Stimulated activated CD4-positive, alpha-beta T cell treated with anti-CD3 and anti-CD28 coated beads, Interleukin-12 subunit alpha, Interleukin-12 subunit beta, amount 100 ng/mL, for 48 hours (primary cell): ENCODE results near the gene TOP2A.

ENCODE experiments used
- DNase-seq, 3 donors: peaks; one replicate each; pipeline ENCODE4 v3.0.0-alpha.2; 2020; ENCODE audit warnings: low read depth in 2 of 3, low spot score in 1 of 3

The TOP2A gene

DNA sequence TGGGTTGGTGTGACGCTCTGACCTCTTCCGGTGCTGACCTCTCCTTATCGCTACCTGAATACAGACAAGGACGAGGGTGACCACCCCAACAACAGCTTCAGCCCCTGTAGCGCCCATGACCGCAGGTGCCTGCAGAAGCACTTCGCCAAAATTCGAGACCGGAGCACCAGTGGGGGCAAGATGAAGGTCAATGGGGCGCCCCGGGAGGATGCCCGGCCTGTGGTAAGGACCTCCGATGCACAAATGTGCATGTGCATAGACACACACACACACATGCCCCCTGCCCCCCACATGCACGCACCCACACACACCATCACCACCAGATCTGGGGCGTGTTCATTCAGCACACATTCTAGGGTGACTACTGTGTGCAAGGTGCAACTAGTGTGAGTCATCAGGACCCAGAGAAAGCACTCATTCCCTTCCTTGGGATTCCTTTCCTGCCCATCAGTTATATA, 35.3 kb upstream of the TOP2A start:
- no peak for DNase-seq

DNA sequence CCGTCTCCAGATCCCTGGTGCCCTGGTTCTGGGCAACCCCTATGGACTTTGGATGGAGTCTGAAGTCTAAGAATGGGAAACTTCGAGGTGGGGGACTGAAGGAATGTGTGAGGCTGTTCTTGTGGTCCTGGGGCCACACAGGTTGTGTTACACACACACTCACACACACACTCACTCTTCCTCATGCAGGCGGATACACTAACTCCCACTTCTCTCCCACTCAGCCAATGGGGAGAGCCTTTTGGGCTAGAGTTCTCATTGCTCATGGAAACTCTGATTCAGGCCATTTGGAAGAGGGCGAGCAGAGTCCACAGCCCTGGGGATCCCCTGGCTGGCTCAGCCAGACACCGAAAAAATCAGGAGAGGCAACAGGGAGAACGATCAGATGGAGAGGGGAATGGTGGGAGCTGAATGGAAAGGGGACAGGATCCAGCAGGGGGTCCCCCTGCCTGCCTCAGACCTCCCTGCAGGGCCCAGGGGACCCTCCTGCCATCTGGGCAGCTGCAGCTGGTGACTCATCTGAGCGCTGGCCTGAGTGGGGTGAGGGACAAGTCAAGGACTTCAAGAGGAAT, 34.6 kb upstream of the TOP2A start:
- DNase-seq = no peak

DNA sequence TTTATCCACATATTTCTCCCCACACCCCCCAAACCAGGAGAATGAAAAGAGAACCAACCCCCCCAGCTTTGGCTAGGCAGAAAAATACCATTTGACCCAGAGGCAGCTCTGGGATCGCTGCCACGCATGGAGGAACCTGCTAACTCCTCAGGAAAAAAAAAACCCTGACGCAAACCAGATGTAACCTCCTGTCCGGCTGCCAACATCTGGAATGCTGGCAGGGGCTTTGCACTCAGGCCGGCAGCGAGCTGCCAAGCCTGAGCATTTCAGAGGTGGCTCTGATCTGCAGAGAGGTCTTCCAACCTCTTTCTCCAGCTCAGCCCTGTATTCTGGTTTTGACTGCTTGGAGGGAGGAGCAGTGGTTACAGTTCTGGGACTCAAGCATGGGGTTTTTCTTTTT, 33.7 kb upstream of the TOP2A start:
- no peak for DNase-seq

DNA sequence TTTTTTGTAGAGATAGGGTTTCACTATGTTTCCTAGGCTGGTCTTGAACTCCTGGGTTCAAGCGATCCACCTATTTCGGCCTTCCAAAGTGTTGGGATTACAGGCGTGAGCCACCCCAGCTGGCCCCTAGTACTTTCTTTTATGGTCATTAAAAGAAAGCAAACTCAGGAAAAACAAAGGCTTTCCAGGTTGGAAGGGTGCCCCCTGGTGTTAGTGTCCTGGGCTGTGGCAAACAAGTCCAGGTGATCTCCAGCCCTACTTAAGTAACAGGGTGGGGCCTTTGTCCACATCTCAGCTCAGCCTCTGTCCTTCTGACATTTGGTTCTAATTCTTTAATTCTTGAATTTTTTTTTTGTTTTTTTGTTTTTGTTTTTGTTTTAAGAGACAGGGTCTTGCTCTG, 32.5 kb upstream of the TOP2A start:
- DNase-seq = peak in 2 of 3 donors; percentile 18 to 52

DNA sequence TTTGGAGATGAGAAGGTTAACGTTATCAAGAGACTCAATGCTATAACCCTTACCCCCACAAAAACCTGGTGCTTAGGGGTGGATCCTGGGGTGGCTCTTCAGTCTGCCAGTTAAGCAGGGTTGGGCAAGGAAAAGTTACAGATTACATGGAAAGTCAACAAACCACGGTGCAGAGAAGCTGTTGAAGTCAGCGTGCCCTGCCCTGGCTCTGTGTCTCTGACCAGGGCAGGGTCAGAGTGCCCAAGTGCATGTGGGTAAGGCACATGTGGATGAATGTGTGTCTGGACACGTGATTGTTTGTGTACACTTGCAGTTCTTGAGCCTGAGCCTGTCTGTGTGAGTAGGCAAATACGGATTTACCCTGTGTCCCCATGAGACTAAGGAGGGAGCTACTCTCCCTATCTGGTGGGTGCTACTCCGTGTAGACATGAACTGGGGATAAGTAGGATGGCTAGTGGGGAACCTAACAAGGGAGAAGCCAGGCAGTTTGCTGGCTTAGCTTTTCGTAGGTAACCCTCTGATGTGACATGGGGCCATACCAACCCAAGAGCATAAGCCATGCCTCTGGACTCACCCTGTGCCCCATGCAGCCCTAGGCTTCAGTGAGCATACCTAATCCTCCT, 31.1 kb upstream of the TOP2A start:
- DNase-seq = no peak

DNA sequence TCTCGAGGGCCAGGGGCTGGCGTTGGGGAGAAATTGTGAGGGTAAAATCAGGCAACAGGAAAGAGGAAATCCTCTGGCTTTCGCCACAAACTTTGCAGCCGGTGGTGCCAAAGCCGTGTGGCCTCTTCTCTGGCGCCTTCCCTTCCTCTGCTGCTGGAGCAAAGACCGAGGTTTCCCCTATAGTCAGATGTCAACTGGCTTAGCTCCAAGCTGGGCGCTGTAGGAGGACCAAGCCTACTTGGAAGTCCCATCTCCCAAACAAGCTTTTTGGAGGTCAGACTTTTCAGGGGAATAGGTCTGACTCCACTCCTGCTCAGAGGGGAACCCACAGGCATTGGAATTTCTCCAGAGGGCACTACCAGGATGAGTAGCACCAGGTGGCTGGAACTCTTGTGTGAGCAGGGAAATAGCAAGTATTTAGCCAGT, 30.5 kb upstream of the TOP2A start:
- no peak for DNase-seq

DNA sequence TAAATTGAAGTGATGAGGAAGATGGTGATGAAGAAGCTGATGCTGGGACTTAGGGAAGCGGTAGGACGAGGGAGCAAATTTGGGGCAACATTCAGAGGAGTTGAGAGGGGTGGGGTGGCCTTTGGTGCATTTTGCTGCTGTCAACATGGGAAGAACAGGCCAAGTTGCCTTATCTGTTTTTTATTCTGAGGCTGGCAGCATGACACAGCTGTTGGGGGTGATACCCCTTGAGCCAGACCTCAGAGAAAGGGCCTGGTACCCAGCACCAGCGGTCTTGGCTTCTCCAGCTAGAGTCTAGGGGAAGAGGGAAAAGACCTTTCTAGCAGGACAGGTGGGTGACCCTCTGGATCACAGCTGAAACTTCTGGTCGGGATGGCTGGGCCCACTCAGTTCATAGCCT, 30.1 kb upstream of the TOP2A start:
- no peak for DNase-seq

DNA sequence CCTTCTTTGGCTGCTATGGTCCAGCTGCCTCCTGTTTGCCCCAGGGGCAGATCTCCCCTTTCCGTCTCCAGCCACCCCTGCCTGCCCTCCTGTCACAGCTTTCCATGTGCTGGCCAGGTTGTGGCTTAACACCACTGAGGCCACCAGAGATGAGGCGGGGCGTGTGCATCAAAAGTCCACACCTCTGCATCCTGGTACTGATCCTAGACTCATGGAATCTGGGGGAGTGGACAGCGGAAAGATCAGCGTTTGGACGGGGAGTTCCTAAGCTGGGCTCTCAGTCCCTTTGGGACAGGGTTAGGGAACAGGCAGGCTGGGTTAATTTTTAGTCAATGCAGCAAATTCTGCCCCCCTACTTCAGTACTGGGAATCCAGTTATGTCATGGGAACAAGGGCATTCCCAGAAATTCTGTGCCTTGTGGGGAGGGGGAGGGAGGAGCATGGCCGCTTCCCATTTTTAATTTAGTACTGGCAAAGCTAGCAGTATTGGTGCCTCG, 29.5 kb upstream of the TOP2A start:
- no peak for DNase-seq

DNA sequence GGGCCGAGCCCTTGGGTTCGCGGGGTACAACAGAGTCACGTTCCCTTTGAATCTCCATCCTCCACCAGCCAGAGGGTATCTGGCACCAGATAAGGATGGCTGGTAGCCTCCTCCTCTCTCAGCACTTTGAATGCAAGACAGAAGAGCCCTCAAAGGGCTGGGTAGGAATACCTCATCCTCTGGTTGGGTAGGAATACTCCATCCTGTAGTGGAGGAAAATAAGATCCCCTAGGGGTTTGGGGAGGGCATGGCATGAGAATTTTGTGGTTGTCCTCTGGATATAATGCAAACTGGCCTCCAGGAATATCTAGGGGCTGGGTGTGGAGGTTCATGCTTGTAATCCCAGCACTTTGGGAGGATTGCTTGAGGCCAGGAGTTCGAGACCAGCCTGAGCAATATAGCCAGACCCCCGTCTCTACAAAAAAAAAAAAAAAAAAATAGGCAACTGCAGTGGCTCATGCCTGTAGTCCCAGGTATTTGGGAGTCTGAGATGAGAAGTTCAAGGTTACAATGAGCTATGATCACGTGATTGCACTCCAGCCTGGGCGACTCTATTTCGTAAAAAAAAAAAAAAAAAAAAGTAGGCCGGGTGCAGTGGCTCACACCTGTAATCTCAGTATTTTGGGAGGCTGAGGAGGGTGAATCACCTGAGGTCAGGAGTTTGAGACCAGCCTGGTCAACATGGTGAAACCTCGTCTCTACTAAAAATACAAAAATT, 28.2 kb upstream of the TOP2A start:
- no peak for DNase-seq

DNA sequence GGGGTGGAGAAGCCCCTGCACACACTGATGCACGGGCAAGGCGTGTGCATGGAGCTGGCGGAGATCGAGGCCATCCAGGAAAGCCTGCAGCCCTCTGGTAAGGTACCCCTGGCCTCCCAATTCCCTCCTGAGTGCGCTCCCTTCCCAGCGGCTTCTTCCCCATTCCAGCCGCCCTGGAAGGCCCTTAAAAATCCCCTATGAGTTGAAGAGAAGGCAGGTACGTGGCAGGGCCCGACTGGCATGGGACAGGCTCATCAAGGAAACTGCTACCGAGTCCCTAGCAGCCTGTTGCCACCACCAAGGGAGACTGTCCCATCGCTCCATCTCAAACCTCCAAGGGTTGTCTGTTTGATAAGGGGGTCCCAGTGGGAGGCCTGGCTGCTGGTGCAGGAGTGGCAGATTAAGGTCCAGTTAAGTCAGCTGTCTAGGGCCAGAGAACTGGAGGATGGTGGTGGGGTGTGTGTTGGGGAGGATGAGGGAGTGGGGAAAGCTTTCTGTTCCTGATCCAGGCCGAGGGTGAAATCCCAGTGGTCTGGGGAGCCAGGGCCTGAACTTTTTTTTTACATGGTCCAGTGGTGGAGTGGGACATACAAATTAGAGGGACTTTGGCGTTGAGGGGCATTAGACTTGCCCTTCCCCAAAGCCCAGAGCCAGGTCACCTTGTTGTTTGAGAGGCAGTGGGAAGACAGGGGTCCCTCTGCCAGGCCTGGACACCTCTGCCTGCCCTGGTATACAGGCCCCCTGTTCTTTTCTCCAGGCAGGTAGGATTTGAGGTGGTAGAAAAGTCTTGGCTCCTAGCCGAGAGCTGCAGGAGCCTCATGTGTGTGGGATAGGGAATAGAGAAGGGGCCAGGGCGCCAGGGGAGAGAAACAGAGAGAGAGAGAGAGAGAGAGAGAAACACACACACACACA, 26.5 kb upstream of the TOP2A start:
- peak in 1 of 3 donors; percentile 11 for DNase-seq

DNA sequence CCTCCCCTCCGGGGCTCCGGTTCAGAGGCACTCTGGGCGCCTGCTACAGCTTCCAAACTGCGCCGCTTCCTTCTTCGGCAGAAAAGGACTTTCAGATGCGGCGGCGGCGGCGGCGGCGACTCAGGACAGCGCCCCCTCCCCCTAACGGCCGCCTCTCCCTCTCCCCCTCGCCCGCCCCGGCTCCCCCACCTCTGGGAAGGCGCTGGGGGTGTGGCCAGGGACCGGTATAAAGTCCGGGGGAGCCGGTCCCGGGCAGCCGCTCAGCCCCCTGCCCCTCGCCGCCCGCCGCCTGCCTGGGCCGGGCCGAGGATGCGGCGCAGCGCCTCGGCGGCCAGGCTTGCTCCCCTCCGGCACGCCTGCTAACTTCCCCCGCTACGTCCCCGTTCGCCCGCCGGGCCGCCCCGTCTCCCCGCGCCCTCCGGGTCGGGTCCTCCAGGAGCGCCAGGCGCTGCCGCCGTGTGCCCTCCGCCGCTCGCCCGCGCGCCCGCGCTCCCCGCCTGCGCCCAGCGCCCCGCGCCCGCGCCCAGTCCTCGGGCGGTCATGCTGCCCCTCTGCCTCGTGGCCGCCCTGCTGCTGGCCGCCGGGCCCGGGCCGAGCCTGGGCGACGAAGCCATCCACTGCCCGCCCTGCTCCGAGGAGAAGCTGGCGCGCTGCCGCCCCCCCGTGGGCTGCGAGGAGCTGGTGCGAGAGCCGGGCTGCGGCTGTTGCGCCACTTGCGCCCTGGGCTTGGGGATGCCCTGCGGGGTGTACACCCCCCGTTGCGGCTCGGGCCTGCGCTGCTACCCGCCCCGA, 25.7 kb upstream of the TOP2A start, which contains the start of gene IGFBP4:
Gene IGFBP4 (plus strand): TSS at position 255 of the 792 bp plus-strand sequence. CDS start 286 bp downstream, at position 541.
- peak in 1 of 3 donors; percentile 67 for DNase-seq

DNA sequence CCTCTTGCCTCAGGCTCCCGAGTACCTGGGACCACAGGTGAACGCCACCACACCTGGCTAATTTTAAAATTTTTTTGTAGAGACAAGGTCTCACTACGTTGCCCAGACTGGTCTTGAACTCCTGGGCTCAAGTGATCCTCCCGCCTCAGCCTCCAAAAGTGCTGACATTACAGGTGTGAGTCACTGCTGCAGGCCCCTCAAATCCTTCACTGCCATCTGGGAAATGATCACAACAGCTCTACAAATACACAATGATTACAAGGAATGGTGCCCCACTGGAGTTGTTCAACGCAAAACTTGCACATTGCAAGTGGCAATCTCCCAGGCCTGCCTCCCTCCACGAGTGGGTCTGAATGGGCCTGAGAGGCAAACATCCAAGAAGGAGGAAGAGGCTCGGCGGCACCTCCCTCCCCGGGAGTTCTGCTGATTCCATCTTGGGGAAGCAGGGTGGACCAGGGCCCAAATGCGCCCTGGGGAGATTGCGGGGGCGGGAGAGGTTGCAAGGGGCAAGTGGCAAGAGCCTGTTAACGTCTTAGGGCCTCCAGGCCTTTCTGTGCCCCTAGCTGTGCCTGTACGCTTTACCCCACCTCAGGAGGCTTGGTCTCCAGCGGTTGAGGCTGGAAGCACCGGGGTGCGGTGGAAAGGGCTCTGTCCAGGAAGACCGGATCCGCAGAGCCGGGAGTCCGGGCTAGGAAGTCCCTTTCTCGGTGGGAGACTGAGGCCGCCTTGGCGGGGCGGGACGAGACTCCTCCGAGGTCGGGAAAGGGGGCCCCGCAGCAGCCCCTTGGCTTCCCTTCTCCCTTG, 24.9 kb upstream of the TOP2A start:
- no peak for DNase-seq

DNA sequence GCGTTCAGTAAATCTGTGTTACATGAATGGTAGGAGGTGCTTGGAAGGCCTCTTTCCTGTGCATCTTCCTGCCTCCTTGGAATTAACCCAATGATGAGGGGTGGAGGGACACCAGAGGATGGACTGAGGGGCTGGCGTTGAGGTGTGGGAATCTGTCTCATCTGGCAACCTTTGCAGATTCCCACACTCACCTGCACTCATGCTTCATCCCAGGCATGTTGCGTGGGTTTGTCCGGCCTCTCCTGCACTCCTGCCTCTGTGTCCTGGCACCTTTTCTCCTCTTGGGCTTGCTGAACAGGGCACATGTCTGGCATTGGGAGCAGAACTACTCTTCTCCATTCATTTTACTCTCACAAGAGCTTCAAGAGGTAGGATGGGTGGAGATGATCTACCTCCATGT, 22.5 kb upstream of the TOP2A start:
- no peak for DNase-seq

DNA sequence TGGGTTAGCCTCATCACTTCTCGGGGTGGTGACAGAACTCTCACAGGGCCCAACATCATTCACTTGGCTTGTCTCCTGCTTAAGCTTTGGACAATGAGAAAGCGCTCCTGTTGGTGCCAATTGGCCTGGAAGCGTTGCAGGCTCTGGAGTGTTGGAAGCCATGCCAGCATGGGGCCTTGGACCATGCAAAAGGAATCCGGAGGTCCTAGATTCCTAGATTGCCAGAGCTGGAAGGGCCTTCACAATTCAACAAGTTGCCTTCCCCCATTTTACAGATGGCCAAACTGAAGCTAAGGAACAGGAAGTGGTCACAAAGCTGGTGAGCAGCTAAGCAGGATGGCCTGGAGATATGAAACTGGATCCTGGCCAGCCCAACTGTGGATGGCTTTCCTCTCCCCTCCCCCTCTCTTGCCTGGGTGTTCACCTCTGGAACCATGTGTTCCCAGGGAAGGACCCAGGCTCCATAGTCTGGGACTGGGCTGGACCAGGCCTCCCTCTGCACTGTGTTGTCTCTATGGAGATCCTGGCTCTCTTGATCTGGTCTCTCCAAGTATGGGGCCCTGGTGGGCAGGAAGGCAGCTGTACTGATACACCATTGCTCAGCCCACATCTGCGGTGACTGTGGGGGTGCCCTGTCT, 19.5 kb upstream of the TOP2A start:
- DNase-seq = no peak

DNA sequence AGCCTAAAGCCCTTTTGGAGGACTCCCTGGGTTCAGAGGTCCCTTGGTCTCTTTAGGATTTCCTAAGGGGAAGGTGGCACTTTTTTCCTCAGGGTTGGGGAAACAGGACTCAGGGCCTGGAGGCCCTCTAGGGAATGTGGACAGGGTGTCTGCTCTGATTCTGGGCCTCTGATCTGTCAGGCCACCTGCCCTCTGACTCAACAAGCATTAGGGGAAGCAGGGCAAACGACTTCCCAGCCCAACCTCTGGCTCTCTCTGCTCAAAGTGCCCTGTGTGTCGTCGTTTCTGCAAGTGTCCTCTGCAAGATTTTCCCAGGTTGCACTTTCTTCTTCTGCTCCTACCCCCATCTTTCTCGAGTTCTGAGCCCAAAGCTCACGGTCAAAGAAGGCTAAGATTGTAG, 18.9 kb upstream of the TOP2A start:
- DNase-seq = no peak

DNA sequence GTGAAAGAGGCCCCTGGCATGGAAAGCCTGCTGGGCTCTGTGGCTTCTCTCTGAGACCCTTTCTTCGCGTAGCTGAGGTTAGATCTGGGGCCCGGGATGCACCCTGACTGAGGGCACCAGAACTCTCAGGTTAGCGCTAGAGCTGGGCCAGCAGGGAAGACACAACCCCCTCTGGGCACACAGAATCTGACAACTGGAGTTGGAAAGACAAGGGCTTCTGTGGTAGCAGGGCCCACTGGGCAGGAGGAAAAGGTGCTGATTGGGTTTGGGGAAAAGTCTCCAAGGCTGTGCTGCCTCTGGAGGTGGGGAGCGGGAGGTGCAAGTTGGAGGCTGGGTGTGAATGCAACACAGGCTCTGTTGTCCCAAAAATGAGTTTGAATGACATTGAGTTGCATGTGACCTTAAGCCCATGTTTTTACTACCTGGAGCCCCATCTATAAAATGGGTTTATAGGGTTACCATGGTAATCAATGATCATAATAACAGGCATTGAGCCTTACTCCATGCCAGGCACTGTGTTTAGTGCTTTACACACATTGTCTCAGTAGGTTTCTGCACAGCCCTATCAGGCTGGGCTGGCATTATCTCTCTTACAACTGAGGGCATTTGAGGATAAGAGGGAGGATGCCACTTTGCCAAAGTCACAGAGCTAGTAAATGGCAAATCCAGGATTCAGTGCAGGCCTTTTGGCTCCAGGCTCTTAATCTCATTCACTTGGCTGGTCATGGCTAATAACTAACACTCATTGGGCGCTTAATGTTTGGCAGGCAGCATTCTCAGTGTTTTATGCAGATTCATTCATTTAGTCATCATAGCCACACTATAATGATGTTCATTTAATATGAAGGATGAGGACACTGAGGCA, 16.1 kb upstream of the TOP2A start:
- DNase-seq = no peak

DNA sequence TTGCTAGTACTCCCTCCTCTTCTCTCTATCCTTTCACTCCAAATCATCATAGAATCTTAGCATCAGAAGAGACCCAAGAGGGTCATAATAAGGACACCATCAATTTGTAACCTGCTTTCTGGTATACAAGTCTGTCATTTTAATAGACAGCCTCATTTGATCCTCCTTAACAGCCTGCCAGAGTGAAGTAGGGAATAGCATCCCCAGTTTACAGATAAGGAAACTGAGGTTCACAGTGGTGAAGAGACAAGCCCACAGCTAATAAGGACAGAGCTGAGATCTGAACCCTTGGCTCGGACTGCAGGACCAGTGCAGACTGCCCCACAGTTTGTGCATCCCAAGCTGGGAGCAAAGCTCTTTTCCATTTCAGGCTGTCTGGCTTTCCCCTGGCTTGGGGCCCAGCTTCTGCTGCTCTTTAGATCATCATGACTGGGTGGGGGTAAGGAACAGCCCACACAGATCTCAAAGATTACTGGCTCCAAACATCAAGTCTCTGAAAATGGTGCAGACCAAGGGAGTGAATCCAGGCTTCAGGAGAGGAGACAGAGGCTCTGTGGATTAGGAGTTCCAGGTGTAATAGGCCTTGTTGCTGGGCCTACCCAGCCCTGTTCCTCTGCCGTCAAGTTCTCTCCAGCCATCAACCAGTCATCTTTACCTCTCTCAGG, 15.3 kb upstream of the TOP2A start:
- no peak for DNase-seq

DNA sequence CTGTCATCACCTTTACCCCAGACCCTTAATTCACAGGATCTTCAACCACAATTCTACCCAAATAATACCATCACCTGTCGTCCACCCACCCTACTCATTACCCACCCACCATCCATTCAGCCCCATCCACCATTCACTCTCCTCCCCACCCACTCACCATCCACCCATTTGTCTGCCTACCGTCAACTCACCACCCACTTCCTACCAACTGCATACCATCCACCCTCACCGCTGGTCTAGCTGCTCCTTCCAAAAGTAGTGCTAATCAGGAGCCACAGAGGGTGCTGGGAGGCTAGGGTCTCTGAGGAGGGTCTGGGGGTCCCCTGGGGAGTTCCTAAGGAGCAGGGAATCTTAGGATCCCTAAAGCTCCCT, 13.5 kb upstream of the TOP2A start:
- no peak for DNase-seq
